ENCODE data around the gene CDH20. TPM values are rescaled to one million over a fixed set of nuclear protein-coding genes. Genes with fewer than 3 reads are reported as not detected.

Gene CDH20
- total RNA-seq, 4 donors from 2014 or later, result 1.4 to 17.7 (median 5.1) TPM; not detected in 1

DNA sequence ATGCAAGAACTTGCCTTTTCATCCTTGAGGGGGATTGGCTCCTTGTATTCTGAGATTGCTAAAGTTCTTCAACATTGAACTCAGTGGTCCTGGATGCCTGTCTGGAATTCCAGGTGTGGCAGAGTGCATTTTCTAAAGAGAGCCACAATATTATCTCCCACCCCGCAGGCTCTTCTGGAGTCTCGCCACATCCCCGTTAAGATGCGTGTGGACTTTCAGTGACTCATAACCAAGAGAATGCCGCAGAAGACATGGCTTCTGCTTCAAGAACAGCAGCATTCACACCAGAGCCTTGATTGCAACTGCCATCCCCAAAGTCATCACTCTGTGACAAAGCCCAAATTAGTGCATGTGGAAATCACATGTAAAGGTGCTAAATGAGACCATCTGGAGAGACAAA, 142.7 kb downstream of the CDH20 start:
- TF ChIP-seq, protein P1, sequence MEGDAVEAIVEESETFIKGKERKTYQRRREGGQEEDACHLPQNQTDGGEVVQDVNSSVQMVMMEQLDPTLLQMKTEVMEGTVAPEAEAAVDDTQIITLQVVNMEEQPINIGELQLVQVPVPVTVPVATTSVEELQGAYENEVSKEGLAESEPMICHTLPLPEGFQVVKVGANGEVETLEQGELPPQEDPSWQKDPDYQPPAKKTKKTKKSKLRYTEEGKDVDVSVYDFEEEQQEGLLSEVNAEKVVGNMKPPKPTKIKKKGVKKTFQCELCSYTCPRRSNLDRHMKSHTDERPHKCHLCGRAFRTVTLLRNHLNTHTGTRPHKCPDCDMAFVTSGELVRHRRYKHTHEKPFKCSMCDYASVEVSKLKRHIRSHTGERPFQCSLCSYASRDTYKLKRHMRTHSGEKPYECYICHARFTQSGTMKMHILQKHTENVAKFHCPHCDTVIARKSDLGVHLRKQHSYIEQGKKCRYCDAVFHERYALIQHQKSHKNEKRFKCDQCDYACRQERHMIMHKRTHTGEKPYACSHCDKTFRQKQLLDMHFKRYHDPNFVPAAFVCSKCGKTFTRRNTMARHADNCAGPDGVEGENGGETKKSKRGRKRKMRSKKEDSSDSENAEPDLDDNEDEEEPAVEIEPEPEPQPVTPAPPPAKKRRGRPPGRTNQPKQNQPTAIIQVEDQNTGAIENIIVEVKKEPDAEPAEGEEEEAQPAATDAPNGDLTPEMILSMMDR (IDR thresholded peaks at IDR 0.05; ENCODE audit: low read depth), result no peak

DNA sequence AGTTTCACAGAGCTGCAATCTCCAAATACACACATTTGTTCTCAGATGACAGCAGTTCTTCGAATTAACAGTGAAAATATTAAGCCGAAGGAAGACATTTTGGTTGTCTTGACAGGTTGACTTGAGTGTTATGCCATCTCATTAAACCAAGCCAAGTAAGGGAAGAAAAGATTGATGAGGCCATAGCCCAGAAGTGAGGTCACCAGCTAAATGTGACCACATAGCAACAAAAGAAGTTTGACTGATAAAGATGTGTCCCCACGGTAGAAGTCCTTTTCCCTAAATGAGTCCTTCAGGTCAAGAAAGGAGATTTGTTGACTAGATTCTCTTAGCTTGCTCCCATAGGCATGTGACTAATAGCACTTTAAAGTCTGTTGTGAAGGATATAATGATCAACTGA, 156.1 kb downstream of the CDH20 start:
- TF ChIP-seq, protein P1 (IDR thresholded peaks at IDR 0.05; ENCODE audit: low read depth), result no peak

DNA sequence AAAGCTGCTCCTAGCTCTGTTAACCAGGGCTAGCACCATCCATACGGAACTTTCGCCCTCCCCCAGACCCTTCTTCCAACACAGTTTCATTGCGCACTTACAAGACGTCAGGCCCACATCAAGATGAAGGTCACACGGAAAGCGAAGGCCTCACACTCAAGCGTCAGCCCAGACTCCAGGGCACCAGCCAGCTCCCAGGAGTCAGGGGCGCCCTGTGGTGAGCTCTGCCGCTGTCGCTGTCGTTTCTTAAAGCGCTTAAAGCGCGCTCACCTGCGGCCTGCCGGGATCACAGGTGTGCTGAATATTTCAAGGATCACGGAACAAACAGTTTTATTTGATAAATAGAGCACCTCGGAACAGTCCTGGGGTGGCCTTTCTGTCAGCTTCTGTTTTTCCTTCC, 163.1 kb downstream of the CDH20 start:
- TF ChIP-seq, protein P1 (IDR thresholded peaks at IDR 0.05; ENCODE audit: low read depth), result no peak

DNA sequence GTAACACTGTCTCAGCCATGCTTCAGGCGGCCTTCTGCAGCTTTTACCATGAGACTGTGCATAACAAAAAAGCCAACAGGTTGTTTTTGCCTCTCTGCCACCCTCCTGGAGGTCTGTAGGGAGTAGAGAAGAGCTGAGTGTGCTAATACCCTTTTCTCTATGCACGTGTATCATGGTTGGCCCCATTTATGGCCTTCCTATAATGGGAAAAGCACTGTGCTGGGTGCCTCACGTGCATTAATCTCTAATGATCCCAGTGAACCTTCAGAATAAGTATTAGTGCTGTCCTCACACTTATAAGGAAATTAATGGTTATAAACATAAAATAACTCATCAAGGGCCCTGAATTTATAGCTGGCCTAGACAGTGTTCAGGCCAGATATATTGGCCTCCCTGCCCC, 164.2 kb downstream of the CDH20 start:
- TF ChIP-seq, protein P1 (IDR thresholded peaks at IDR 0.05; ENCODE audit: low read depth), result no peak

DNA sequence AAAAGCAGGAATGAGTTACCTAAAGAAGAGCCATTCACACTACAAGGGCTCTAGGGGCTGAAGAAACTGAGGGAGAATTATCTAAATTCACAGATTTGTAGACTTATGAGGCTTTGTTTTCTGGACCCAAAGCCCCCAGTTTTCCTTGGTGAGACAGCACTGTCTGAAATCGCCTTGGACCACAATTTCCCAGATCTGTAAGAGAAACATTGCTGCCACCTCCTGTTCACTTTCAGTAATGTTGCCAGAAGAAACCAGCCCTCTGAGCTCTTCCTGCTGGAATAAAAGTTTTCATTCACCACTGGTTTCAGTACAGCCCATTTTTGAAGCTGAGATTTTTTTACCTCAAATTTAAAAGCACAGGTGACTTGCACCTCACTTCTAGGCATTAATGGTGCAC, 169.2 kb downstream of the CDH20 start:
- TF ChIP-seq, protein P1 (IDR thresholded peaks at IDR 0.05; ENCODE audit: low read depth), result no peak

DNA sequence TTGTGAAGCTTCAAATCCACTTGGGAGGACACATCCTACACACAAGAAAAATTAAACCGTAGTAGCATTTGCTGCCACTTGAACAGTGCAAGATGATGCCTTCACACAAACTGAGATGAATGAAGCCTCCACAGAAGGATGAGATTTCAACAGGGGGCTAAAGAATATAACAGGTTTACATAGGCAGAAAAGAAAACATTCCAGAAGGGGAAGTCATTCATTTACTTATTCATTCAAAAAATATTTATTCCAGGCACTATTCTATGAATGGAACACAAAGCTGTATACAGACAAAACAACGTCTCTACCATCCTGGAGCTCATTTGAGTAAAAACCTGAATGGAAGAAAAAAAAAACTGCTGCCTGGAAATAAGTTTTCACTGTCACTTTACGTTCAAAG, 170.5 kb downstream of the CDH20 start:
- TF ChIP-seq, protein P1 (IDR thresholded peaks at IDR 0.05; ENCODE audit: low read depth), result no peak

DNA sequence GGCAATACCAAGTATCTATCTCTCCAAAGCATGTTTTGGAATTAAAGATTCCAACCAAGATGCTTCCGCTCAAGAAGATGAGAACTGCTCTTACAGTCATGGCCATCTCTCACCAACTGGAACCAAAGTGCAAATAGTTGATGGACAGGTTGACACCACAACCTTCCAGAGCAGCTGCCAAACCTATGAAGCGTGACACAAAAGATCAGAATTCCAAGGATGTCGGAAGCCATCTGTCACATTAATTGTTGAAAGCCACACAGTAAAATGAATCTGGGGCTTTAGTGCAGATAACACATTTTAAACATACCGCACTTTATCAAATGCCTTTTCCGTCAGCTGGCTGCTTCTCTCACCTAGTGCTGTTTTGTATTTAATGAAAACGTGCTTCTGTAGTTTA, 195.7 kb downstream of the CDH20 start:
- TF ChIP-seq, protein P1 (IDR thresholded peaks at IDR 0.05; ENCODE audit: low read depth), result no peak

All from subcutaneous adipose tissue (tissue), 4 donors.